Measurements from ENCODE around the gene USE1. TPM values are rescaled to one million over a fixed set of nuclear protein-coding genes. Genes with fewer than 3 reads are reported as not detected.

The USE1 gene
- total RNA-seq, 1 experiment from 2014 or later: 27.5 TPM

DNA sequence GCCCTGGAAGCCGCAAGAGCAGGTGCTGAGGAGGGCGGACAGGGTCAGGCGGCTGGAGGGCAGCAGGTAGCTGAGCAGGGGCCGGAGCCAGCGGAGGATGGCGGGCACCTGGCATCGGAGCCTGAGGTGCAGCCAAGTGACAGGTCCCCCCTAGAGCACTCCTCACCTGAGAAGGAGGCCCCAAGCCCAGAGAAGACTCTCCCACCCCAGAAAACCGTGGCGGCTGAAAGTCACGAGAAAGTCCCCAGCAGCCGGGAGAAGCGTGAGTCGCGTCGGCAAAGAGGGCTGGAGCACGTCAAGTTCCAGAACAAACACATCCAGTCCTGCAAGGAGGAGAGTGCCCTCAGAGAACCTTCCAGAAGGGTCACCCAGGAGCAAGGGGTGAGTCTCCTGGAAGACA lies 20.5 kb upstream of the USE1 start:
- Histone ChIP-seq H3K9me2 (ENCODE audit: insufficient read depth) (no peaks in the 10 kb centered on the region), H3K27me3 (ENCODE audit: insufficient read depth, low read length) (no peaks in the 10 kb centered on the region), H3K4me1 (ENCODE audit: control insufficient read depth in 1 of 2, insufficient read depth in 2 of 2, low read length in 2 of 2) (no peaks in the 10 kb centered on the region), H4K20me1 (ENCODE audit: insufficient read depth) (no peaks in the 10 kb centered on the region), H3K9ac (ENCODE audit: low read length) (no peak overlapping the region), H3K4me2 (ENCODE audit: low read length) (no peak overlapping the region), H3K27ac (ENCODE audit: low read depth, low read length) (no peak overlapping the region), H3K9me3 (ENCODE audit: control insufficient read depth in 1 of 2, insufficient read depth in 1 of 2, low read depth in 1 of 2, low read length in 2 of 2) (no peaks in the 10 kb centered on the region), H2AFZ (ENCODE audit: low read depth, low read length, poor library complexity, severe bottlenecking) (no peak overlapping the region), H3K79me2 (ENCODE audit: insufficient read depth, low read length) (no peaks in the 10 kb centered on the region), H3K36me3 (ENCODE audit: control insufficient read depth in 1 of 2, insufficient read depth in 2 of 2, low read length in 2 of 2) (peaks cover 12 to 16% of the 10 kb centered on the region in 2 experiments), H3K4me3 (replicated peaks in 1 of 2; ENCODE audit: low read depth in 1 of 2, low read length in 2 of 2) (no peak overlapping the region)
- ATAC-seq: no peak
- intact Hi-C loops (cut with micrococcal nuclease): no loop called here
- no peak for DNase-seq (ENCODE audit: low read depth, low spot score)
- ChIA-PET POLR2A (no interaction called here), RAD21 (ENCODE audit: low non-redundant PET in 1 of 2, low total read pairs in 2 of 2, uncharacterized antibody in 2 of 2, unreplicated experiment in 2 of 2) (no interaction called here), CTCF (no interaction called here)
- BruUV-seq (replicated peaks): no TSS peak
- TF ChIP-seq RAD21 (IDR thresholded peaks at IDR 0.05; ENCODE audit: low read depth) (no peak), SIN3A (IDR thresholded peaks at IDR 0.05; ENCODE audit: low read depth) (no peak), SRF (IDR thresholded peaks at IDR 0.05; ENCODE audit: low read depth) (no peak), EZH2phosphoT487 (IDR thresholded peaks at IDR 0.05; ENCODE audit: borderline replicate concordance) (no peak), CBX3 (IDR thresholded peaks at IDR 0.05; ENCODE audit: low read depth) (no peak), POLR2AphosphoS5 (IDR thresholded peaks at IDR 0.05; ENCODE audit: low read depth, low read length) (no peak), FOSL1 (IDR thresholded peaks at IDR 0.05; ENCODE audit: low read depth) (no peak), POLR2A (IDR thresholded peaks at IDR 0.05; ENCODE audit: borderline replicate concordance, extremely low read depth, insufficient read depth, insufficient read length) (no peak), EZH2 (IDR thresholded peaks at IDR 0.05) (no peak)
- TF ChIP-seq, protein P1, sequence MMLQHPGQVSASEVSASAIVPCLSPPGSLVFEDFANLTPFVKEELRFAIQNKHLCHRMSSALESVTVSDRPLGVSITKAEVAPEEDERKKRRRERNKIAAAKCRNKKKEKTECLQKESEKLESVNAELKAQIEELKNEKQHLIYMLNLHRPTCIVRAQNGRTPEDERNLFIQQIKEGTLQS (IDR thresholded peaks at IDR 0.05): no peak

DNA sequence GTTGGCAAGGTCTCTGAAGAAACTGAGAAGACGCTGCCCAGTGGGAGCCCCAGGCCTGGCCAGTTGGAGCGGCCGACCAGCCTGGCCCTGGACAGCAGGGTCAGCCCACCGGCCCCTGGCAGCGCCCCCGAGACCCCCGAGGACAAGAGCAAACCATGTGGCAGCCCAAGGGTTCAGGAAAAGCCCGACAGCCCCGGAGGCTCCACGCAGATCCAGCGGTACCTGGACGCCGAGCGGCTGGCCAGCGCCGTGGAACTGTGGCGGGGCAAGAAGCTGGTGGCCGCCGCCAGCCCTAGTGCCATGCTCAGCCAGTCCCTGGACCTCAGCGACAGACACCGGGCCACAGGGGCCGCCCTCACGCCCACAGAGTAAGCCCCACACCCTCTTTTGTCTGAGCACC lies 20.1 kb upstream of the USE1 start:
- Histone ChIP-seq H4K20me1 (ENCODE audit: insufficient read depth) (no peaks in the 10 kb centered on the region), H3K27ac (ENCODE audit: low read depth, low read length) (no peak overlapping the region), H3K4me3 (replicated peaks in 1 of 2; ENCODE audit: low read depth in 1 of 2, low read length in 2 of 2) (no peak overlapping the region), H3K9ac (ENCODE audit: low read length) (no peak overlapping the region), H3K27me3 (ENCODE audit: insufficient read depth, low read length) (no peaks in the 10 kb centered on the region), H2AFZ (ENCODE audit: low read depth, low read length, poor library complexity, severe bottlenecking) (no peak overlapping the region), H3K4me1 (ENCODE audit: control insufficient read depth in 1 of 2, insufficient read depth in 2 of 2, low read length in 2 of 2) (no peaks in the 10 kb centered on the region), H3K79me2 (ENCODE audit: insufficient read depth, low read length) (no peaks in the 10 kb centered on the region), H3K36me3 (ENCODE audit: control insufficient read depth in 1 of 2, insufficient read depth in 2 of 2, low read length in 2 of 2) (peaks cover 14 to 16% of the 10 kb centered on the region in 2 experiments), H3K9me2 (ENCODE audit: insufficient read depth) (no peaks in the 10 kb centered on the region), H3K9me3 (ENCODE audit: control insufficient read depth in 1 of 2, insufficient read depth in 1 of 2, low read depth in 1 of 2, low read length in 2 of 2) (no peaks in the 10 kb centered on the region), H3K4me2 (ENCODE audit: low read length) (no peak overlapping the region)
- BruUV-seq (replicated peaks): no TSS peak
- no peak for TF ChIP-seq CBX3 (IDR thresholded peaks at IDR 0.05; ENCODE audit: low read depth)
- TF ChIP-seq, protein P2, sequence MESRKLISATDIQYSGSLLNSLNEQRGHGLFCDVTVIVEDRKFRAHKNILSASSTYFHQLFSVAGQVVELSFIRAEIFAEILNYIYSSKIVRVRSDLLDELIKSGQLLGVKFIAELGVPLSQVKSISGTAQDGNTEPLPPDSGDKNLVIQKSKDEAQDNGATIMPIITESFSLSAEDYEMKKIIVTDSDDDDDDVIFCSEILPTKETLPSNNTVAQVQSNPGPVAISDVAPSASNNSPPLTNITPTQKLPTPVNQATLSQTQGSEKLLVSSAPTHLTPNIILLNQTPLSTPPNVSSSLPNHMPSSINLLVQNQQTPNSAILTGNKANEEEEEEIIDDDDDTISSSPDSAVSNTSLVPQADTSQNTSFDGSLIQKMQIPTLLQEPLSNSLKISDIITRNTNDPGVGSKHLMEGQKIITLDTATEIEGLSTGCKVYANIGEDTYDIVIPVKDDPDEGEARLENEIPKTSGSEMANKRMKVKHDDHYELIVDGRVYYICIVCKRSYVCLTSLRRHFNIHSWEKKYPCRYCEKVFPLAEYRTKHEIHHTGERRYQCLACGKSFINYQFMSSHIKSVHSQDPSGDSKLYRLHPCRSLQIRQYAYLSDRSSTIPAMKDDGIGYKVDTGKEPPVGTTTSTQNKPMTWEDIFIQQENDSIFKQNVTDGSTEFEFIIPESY (IDR thresholded peaks at IDR 0.05; ENCODE audit: extremely low read depth, insufficient replicate concordance, low read length): no peak
- TF ChIP-seq JUND (IDR thresholded peaks at IDR 0.05): no peak
- TF ChIP-seq, protein P1 (IDR thresholded peaks at IDR 0.05): no peak
- no peak for TF ChIP-seq FOSL1 (IDR thresholded peaks at IDR 0.05; ENCODE audit: low read depth)
- ChIA-PET RAD21 (ENCODE audit: low non-redundant PET in 1 of 2, low total read pairs in 2 of 2, uncharacterized antibody in 2 of 2, unreplicated experiment in 2 of 2) (no interaction called here), CTCF (no interaction called here), POLR2A (no interaction called here)
- intact Hi-C loops (cut with micrococcal nuclease): no loop called here
- ATAC-seq (no peak), DNase-seq (ENCODE audit: low read depth, low spot score) (no peak)

Measured in HCT116 (cell line).